HCT116 (cell line): ENCODE measurements around the gene MS4A3. TPM values are rescaled to one million over a fixed set of nuclear protein-coding genes. Genes with fewer than 3 reads are reported as not detected.

Experiments used
- ATAC-seq: fragments of 200-7000 bp; cut with Tn5 transposase; 2 replicates; pipeline ENCODE4 v1.9.1; 2020; ENCODE audit warnings: mild to moderate bottlenecking, moderate library complexity
- BruUV-seq: library from RNA; stranded (reverse); fragments of 400-500 nt; replicated peaks from 2 replicates; lab custom pipeline; 2021; lab: Mats Ljungman, UMichigan
- CTCF ChIA-PET: fragments of 300-600 bp; sonication (Branson Sonifier 250); formaldehyde crosslinking; loops from one replicate; lab custom pipeline; 2021; ENCODE audit warnings: antibody characterized with exemption; lab: Charles Lee
- POLR2A ChIA-PET: fragments of 300-600, 350-600 bp; sonication (Branson Sonifier 250); formaldehyde crosslinking; loops from one replicate; lab custom pipeline; 2021; ENCODE audit warnings: antibody characterized with exemption; lab: Charles Lee
- RAD21 ChIA-PET, 2 experiments: fragments of 300-600 bp; sonication (Branson Sonifier 250); formaldehyde crosslinking; loops; one replicate each; lab custom pipeline; 2023; ENCODE audit warnings: low total read pairs in 2 of 2; ENCODE audit not compliant: uncharacterized antibody in 2 of 2, unreplicated experiment in 2 of 2, low non-redundant PET in 1 of 2; lab: Charles Lee
- DNase-seq: peaks from one replicate; pipeline ENCODE4 v3.0.0-alpha.2; 2010; ENCODE audit warnings: low read depth, low spot score
- H2AFZ ChIP-seq: fragments of 200-600 bp; shearing (Covaris generic), sonication (generic); 2 replicates; pipeline ENCODE4 v1.6.1; 2017; ENCODE audit warnings: low read depth, mixed run types, mixed read lengths, antibody characterized with exemption, low read length; ENCODE audit not compliant: poor library complexity, severe bottlenecking
- H3K27ac ChIP-seq: 2 replicates; pipeline ENCODE4 v1.5.1; 2012; ENCODE audit warnings: low read depth, low read length
- H3K27me3 ChIP-seq: fragments of 200-600 bp; sonication (generic); 2 replicates; pipeline ENCODE4 v1.6.1; 2016; ENCODE audit warnings: mixed run types, low read length, mixed read lengths; ENCODE audit not compliant: insufficient read depth
- H3K36me3 ChIP-seq, 2 experiments: fragments of 200-500 bp in 1 of 2; fragments of 200-600 bp in 1 of 2; sonication (Bioruptor generic) in 1 of 2; sonication (generic) in 1 of 2; 2 replicates each; pipeline versions ENCODE4 v1.5.1 to v1.6.1; 2014 to 2016; ENCODE audit warnings: low read length in 2 of 2, inconsistent platforms in 1 of 2, mixed read lengths in 1 of 2, mixed run types in 1 of 2; ENCODE audit not compliant: insufficient read depth in 2 of 2, control insufficient read depth in 1 of 2
- H3K4me1 ChIP-seq, 2 experiments: fragments of 200-600 bp in 1 of 2; sonication (generic) in 1 of 2; 2 replicates each; pipeline versions ENCODE4 v1.5.1 to v1.6.1; 2012 to 2017; ENCODE audit warnings: low read length in 2 of 2, inconsistent platforms in 1 of 2, mild to moderate bottlenecking in 1 of 2, mixed read lengths in 1 of 2, mixed run types in 1 of 2, moderate library complexity in 1 of 2; ENCODE audit not compliant: insufficient read depth in 2 of 2, control insufficient read depth in 1 of 2
- H3K4me2 ChIP-seq: fragments of 200-600 bp; sonication (generic); 2 replicates; pipeline ENCODE4 v1.6.1; 2017; ENCODE audit warnings: mixed run types, low read length, mixed read lengths
- H3K4me3 ChIP-seq, 2 experiments: fragments of 200-600 bp in 1 of 2; sonication (generic) in 1 of 2; replicated peaks in 1 of 2; 2 replicates each; pipeline ENCODE4 v1.5.1; 2011 to 2016; ENCODE audit warnings: low read length in 2 of 2, control low read depth in 1 of 2, low read depth in 1 of 2, mild to moderate bottlenecking in 1 of 2, mixed read lengths in 1 of 2, mixed run types in 1 of 2
- H3K79me2 ChIP-seq: fragments of 200-600 bp; sonication (generic); 2 replicates; pipeline ENCODE4 v1.6.1; 2017; ENCODE audit warnings: mild to moderate bottlenecking, mixed run types, low read length, moderate library complexity, mixed read lengths; ENCODE audit not compliant: insufficient read depth
- H3K9ac ChIP-seq: fragments of 200-600 bp; sonication (generic); 2 replicates; pipeline ENCODE4 v1.6.1; 2016; ENCODE audit warnings: low read length, mixed read lengths
- H3K9me2 ChIP-seq: fragments of 200-600 bp; sonication (generic), shearing (Covaris generic); 2 replicates; pipeline ENCODE4 v1.6.1; 2017; ENCODE audit warnings: mixed run types, mild to moderate bottlenecking, moderate library complexity; ENCODE audit not compliant: insufficient read depth
- H3K9me3 ChIP-seq, 2 experiments: fragments of 200-500 bp in 1 of 2; fragments of 200-600 bp in 1 of 2; sonication (Bioruptor generic) in 1 of 2; sonication (generic) in 1 of 2; 2 replicates each; pipeline ENCODE4 v1.6.1; 2014 to 2017; ENCODE audit warnings: low read length in 2 of 2, mixed read lengths in 2 of 2, inconsistent platforms in 1 of 2, low read depth in 1 of 2, mild to moderate bottlenecking in 1 of 2, mixed run types in 1 of 2, moderate library complexity in 1 of 2; ENCODE audit not compliant: control insufficient read depth in 1 of 2, insufficient read depth in 1 of 2
- H4K20me1 ChIP-seq: fragments of 200-600 bp; sonication (generic), shearing (Covaris generic); 2 replicates; pipeline ENCODE4 v1.6.1; 2017; ENCODE audit warnings: mixed run types, mild to moderate bottlenecking, moderate library complexity; ENCODE audit not compliant: insufficient read depth
- CBX3 ChIP-seq: IDR thresholded peaks from 2 replicates; pipeline ENCODE4 v1.6.1; 2012; ENCODE audit warnings: low read depth
- CEBPB ChIP-seq: IDR thresholded peaks from 2 replicates; pipeline ENCODE4 v1.6.1; 2012; ENCODE audit warnings: low read depth
- EGR1 ChIP-seq: IDR thresholded peaks from 2 replicates; pipeline ENCODE4 v1.6.1; 2012; ENCODE audit warnings: low read depth
- ELF1 ChIP-seq: IDR thresholded peaks from 2 replicates; pipeline ENCODE4 v1.6.1; 2012; ENCODE audit warnings: low read depth, borderline replicate concordance
- EZH2 ChIP-seq: fragments of 200-600 bp; sonication (generic); IDR thresholded peaks from 2 replicates; pipeline ENCODE4 v1.6.1; 2017; ENCODE audit warnings: antibody characterized with exemption, mixed run types
- EZH2phosphoT487 ChIP-seq: fragments of 200-600 bp; IDR thresholded peaks from 2 replicates; pipeline ENCODE4 v1.6.1; 2018; ENCODE audit warnings: antibody characterized with exemption, borderline replicate concordance
- FOSL1 ChIP-seq: IDR thresholded peaks from 2 replicates; pipeline ENCODE4 v1.6.1; 2012; ENCODE audit warnings: low read depth
- POLR2A ChIP-seq: IDR thresholded peaks from 2 replicates; pipeline ENCODE4 v1.7.0; 2011; ENCODE audit warnings: borderline replicate concordance; ENCODE audit not compliant: insufficient read depth, insufficient read length; ENCODE audit errors: extremely low read depth
- POLR2AphosphoS5 ChIP-seq: IDR thresholded peaks from 2 replicates; pipeline ENCODE4 v1.6.1; 2011; ENCODE audit warnings: mild to moderate bottlenecking, low read depth, low read length, moderate library complexity
- SRF ChIP-seq: IDR thresholded peaks from 2 replicates; pipeline ENCODE4 v1.6.1; 2012; ENCODE audit warnings: low read depth
- TCF7L2 ChIP-seq: IDR thresholded peaks from 2 replicates; pipeline ENCODE4 v1.7.0; 2011; ENCODE audit warnings: borderline replicate concordance, inconsistent platforms; ENCODE audit not compliant: insufficient read depth, insufficient read length; ENCODE audit errors: extremely low read depth
- YY1 ChIP-seq: IDR thresholded peaks from 2 replicates; pipeline ENCODE4 v1.6.1; 2011; ENCODE audit warnings: low read length, low read depth, moderate library complexity, mild to moderate bottlenecking; ENCODE audit not compliant: insufficient replicate concordance; ENCODE audit errors: extremely low read depth
- ZFX ChIP-seq: fragments of 450-650 bp; IDR thresholded peaks from 2 replicates; pipeline ENCODE4 v1.6.1; 2017
- ZNF274 ChIP-seq: fragments of 200-500 bp; sonication (Bioruptor generic); IDR thresholded peaks from 2 replicates; pipeline ENCODE4 v1.6.1; 2014; ENCODE audit warnings: mild to moderate bottlenecking, low read depth, low read length, inconsistent platforms
- intact Hi-C: fragments of 100-400 bp; cut with micrococcal nuclease; formaldehyde crosslinking; loops from 2 replicates; pipeline ENCODE4 v1.10.0; 2022
- total RNA-seq: library from RNA; stranded (reverse); gene quantifications from one replicate; pipeline ENCODE4 v1.2.1, GENCODE V29; 2021; ENCODE audit not compliant: unreplicated experiment
- TF ChIP-seq, protein P1 (sequence below): IDR thresholded peaks from 2 replicates; pipeline ENCODE4 v1.6.1; 2012
- TF ChIP-seq, protein P2 (sequence below): IDR thresholded peaks from 2 replicates; pipeline ENCODE4 v1.6.1; 2012

The MS4A3 gene
- total RNA-seq, 1 experiment from 2014 or later = not detected

DNA sequence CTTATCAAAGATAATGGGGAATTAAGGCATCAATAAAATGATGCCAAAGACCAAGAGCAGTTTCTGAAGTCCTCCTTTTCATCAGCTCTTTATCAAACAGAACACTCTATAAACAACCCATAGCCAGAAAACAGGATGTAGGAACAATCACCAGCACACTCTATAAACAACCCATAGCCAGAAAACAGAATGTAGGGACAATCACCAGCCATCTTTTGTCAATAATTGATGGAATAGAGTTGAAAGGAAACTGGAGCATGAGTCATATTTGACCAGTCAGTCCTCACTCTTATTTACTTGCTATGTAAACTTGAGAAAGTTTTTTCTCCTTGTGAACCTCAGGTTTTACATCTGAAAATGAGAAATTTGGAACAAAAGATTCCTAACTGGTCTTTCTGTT, 42.0 kb downstream of the MS4A3 start:
- ChIA-PET POLR2A (no interaction called here), CTCF (no interaction called here), RAD21 (no interaction called here)
- Histone ChIP-seq H3K9ac (no peak overlapping the region), H2AFZ (no peak overlapping the region), H3K27me3 (no peaks in the 10 kb centered on the region), H3K36me3 (no peaks in the 10 kb centered on the region), H3K9me3 (no peaks in the 10 kb centered on the region), H3K79me2 (no peaks in the 10 kb centered on the region), H3K27ac (no peak overlapping the region), H3K4me2 (no peak overlapping the region), H3K4me1 (no peaks in the 10 kb centered on the region), H4K20me1 (no peaks in the 10 kb centered on the region), H3K9me2 (no peaks in the 10 kb centered on the region), H3K4me3 (no peak overlapping the region)
- ATAC-seq (no peak), DNase-seq (no peak)
- no TSS peak for BruUV-seq
- TF ChIP-seq POLR2A (no peak), ZFX (no peak), EGR1 (no peak), ZNF274 (no peak), EZH2phosphoT487 (no peak), YY1 (no peak), CBX3 (no peak), POLR2AphosphoS5 (no peak), ELF1 (no peak), CEBPB (no peak), EZH2 (no peak), FOSL1 (no peak), SRF (no peak), TCF7L2 (no peak)
- TF ChIP-seq, protein P1, sequence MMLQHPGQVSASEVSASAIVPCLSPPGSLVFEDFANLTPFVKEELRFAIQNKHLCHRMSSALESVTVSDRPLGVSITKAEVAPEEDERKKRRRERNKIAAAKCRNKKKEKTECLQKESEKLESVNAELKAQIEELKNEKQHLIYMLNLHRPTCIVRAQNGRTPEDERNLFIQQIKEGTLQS = no peak
- TF ChIP-seq, protein P2, sequence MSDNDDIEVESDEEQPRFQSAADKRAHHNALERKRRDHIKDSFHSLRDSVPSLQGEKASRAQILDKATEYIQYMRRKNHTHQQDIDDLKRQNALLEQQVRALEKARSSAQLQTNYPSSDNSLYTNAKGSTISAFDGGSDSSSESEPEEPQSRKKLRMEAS = no peak
- intact Hi-C loops = no loop called here
